ENCODE results near the gene DCPS.
A peak's percentile ranks its signal among the peaks of the same experiment; 100 is the strongest.

DNA sequence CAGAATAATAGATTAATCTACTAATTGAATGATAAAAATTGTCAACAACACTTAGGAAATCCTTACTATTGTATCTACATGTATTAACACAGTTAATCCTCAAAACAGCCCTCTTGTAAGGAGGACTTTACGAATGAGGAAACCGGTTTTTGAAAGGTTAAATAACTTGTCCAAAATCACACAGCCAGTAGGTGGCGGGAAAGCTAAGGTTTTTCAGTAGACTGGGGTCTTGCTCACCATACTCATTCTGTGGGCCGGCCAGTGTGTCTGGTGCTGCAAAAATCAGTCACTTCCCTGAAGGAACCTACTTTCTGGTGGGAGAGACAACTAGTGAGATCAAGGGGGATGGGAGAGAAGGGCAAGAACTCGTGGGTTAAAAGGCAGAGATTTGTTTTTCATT is 3.8 kb downstream of the DCPS start:
- no peak for TF ChIP-seq EZH2 (IDR thresholded peaks at IDR 0.05; ENCODE audit: borderline replicate concordance, low read depth, low read length, poor library complexity, severe bottlenecking)
- TF ChIP-seq, protein P1, sequence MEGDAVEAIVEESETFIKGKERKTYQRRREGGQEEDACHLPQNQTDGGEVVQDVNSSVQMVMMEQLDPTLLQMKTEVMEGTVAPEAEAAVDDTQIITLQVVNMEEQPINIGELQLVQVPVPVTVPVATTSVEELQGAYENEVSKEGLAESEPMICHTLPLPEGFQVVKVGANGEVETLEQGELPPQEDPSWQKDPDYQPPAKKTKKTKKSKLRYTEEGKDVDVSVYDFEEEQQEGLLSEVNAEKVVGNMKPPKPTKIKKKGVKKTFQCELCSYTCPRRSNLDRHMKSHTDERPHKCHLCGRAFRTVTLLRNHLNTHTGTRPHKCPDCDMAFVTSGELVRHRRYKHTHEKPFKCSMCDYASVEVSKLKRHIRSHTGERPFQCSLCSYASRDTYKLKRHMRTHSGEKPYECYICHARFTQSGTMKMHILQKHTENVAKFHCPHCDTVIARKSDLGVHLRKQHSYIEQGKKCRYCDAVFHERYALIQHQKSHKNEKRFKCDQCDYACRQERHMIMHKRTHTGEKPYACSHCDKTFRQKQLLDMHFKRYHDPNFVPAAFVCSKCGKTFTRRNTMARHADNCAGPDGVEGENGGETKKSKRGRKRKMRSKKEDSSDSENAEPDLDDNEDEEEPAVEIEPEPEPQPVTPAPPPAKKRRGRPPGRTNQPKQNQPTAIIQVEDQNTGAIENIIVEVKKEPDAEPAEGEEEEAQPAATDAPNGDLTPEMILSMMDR (conservative IDR thresholded peaks at IDR 0.05; ENCODE audit: low read depth, low read length) = peak; percentile 59
